ENCODE measurements around the gene DYNLT1. TPM values are rescaled to one million over a fixed set of nuclear protein-coding genes. Genes with fewer than 3 reads are reported as not detected.
"Not testable (repeated sequence)": the region's sequence is repeated elsewhere in the genome, so short reads cannot be mapped to it uniquely, and the experiment has no call there.

Gene DYNLT1
- total RNA-seq, 2 donors from 2014 or later = 45.6 to 48.7 TPM

DNA sequence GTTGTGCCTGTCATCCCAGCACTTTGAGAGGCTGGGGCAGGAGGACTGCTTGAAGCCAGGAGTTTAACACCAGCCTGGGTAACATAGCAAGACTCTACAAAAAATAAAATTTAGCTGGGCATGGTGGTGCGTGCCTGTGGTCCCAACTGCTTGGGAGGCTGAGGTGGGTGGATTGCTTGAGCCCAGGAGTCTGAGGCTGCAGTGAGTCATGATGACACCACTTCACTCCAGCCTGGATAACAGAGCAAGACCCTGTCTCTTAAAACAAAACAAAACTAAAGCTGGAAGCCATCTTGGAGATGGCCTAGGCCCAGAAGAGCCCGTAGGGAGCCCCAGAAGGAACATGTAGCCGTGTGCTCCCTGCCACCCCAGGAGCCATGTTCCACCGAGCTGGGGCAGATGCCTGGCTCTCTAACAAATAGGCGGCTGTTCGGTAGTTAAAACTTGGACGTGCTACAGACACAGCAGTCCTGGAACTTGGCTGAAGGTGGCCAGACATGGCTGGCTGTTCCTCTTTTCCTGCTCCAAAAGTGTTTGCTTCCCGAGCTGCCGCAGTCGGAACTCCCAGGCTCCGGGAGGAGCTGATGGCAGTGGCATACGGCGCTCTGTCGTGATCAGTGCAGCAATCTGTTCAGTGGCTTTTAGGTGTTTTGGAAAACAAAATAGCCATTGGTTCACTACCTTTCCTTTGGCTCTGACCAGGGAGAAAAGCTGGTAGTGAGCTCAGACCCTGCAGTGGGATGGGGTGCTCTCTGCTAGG, 37.0 kb downstream of the DYNLT1 start:
- H3K27ac ChIP-seq = no peak overlapping the region
- DNase-seq (ENCODE audit: low spot score) (no peak), ATAC-seq (ENCODE audit: insufficient number of reproducible peaks, low FRiP score, low read depth) (no peak)
- no peaks in the 10 kb centered on the region for H3K27me3 ChIP-seq (replicated peaks; ENCODE audit: insufficient read depth)
- TF ChIP-seq, protein P1, sequence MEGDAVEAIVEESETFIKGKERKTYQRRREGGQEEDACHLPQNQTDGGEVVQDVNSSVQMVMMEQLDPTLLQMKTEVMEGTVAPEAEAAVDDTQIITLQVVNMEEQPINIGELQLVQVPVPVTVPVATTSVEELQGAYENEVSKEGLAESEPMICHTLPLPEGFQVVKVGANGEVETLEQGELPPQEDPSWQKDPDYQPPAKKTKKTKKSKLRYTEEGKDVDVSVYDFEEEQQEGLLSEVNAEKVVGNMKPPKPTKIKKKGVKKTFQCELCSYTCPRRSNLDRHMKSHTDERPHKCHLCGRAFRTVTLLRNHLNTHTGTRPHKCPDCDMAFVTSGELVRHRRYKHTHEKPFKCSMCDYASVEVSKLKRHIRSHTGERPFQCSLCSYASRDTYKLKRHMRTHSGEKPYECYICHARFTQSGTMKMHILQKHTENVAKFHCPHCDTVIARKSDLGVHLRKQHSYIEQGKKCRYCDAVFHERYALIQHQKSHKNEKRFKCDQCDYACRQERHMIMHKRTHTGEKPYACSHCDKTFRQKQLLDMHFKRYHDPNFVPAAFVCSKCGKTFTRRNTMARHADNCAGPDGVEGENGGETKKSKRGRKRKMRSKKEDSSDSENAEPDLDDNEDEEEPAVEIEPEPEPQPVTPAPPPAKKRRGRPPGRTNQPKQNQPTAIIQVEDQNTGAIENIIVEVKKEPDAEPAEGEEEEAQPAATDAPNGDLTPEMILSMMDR (IDR thresholded peaks at IDR 0.05) = no peak
- H3K9me3 ChIP-seq = no peaks in the 10 kb centered on the region
- peaks cover 0 to 48% of the 10 kb centered on the region in 2 donors for H3K4me1 ChIP-seq (ENCODE audit: control insufficient read depth in 1 of 2, low read depth in 2 of 2)
- H3K36me3 ChIP-seq = peaks cover 4% of the 10 kb centered on the region
- no peak overlapping the region for H3K4me3 ChIP-seq

DNA sequence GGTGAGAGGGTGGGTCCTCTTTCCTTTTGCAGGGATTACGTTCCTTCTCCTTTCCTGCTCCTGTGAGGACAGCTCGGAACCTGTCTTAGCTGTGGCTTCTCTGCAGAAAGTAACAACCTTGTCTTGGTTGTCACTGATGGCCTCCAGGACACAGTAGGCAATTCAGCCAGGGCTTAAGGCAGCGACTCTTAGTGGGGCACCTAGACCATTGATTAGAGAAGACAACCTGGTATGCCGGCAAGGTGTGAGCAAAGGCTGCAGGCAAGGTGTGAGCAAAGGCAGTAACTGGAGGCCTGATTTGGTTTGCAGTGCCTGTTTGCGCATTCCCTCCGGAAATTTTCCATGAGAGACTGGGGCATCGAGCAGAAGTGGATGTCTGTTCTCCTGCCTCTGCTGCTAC, 37.6 kb downstream of the DYNLT1 start:
- TF ChIP-seq, protein P1 (IDR thresholded peaks at IDR 0.05) = no peak
- no peak overlapping the region for H3K4me3 ChIP-seq
- DNase-seq (ENCODE audit: low spot score) = no peak
- ATAC-seq (ENCODE audit: insufficient number of reproducible peaks, low FRiP score, low read depth) = no peak
- peaks cover 4% of the 10 kb centered on the region for H3K36me3 ChIP-seq
- H3K9me3 ChIP-seq = no peaks in the 10 kb centered on the region
- no peaks in the 10 kb centered on the region for H3K27me3 ChIP-seq (replicated peaks; ENCODE audit: insufficient read depth)
- no peak overlapping the region for H3K27ac ChIP-seq
- peaks cover 0 to 45% of the 10 kb centered on the region in 2 donors for H3K4me1 ChIP-seq (ENCODE audit: control insufficient read depth in 1 of 2, low read depth in 2 of 2)

- ATAC-seq (ENCODE audit: insufficient number of reproducible peaks, low FRiP score, low read depth) = not testable (repeated sequence)
These were observed 38.5 kb downstream of the DYNLT1 start for GRCh38 chr6:158606011-158606410.

DNA sequence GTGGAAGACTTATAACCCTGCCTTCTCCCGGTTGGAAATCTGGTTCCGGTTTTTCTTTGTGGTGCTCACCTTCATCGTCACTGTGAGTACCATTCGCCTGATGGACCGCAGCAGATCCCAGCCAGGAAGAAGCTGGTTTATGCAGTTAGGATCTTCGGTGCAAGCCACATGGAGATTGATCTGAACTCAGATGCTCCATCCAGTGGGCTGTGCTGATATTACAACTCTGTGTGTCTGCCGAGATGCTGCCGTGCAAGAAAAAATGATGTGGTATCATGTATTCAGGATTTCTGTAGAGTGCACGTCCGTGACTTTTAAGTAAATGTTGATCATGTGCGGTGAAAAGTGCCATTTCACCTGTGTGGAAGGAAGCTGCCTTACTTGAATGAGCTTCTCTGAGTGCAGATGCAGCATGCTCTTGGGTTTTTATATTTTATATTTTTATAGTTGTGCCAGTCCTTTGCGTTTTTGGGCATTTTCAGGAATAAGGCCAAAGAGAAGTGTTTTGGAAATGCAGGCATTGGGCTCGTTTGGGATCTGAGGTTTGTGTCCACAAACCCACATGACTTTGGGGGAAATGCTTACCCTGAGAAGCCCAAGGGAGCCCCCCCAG, 39.2 kb downstream of the DYNLT1 start:
- Histone ChIP-seq H3K36me3 (peaks cover 4% of the 10 kb centered on the region), H3K4me3 (no peak overlapping the region), H3K27ac (no peak overlapping the region), H3K4me1 (ENCODE audit: control insufficient read depth in 1 of 2, low read depth in 2 of 2) (peaks cover 0 to 29% of the 10 kb centered on the region in 2 donors), H3K27me3 (replicated peaks; ENCODE audit: insufficient read depth) (no peaks in the 10 kb centered on the region), H3K9me3 (no peaks in the 10 kb centered on the region)
- ATAC-seq (ENCODE audit: insufficient number of reproducible peaks, low FRiP score, low read depth) (no peak), DNase-seq (ENCODE audit: low spot score) (no peak)
- TF ChIP-seq, protein P1 (IDR thresholded peaks at IDR 0.05) = peak; percentile 71

More at GRCh38 chr6:158606011-158606410, 38.5 kb downstream of the DYNLT1 start:
- H3K27me3 ChIP-seq (replicated peaks; ENCODE audit: insufficient read depth); H3K27ac ChIP-seq; H3K36me3 ChIP-seq; H3K9me3 ChIP-seq; H3K4me3 ChIP-seq; DNase-seq (ENCODE audit: low spot score): not testable (repeated sequence)
- peaks cover 0 to 36% of the 10 kb centered on the region in 2 donors for H3K4me1 ChIP-seq (ENCODE audit: control insufficient read depth in 1 of 2, low read depth in 2 of 2)

- Histone ChIP-seq H3K27ac (no peak overlapping the region), H3K9me3 (no peaks in the 10 kb centered on the region), H3K27me3 (replicated peaks; ENCODE audit: insufficient read depth) (no peaks in the 10 kb centered on the region), H3K4me3 (no peak overlapping the region), H3K4me1 (ENCODE audit: control insufficient read depth in 1 of 2, low read depth in 2 of 2) (peaks cover 0 to 16% of the 10 kb centered on the region in 2 donors), H3K36me3 (peaks cover 4% of the 10 kb centered on the region)
- no peak for ATAC-seq (ENCODE audit: insufficient number of reproducible peaks, low FRiP score, low read depth)
- TF ChIP-seq, protein P1 (IDR thresholded peaks at IDR 0.05) = no peak
- no peak for DNase-seq (ENCODE audit: low spot score)
These were observed 40.5 kb downstream of the DYNLT1 start for GRCh38 chr6:158604048-158604406.
